K562 (cell line): ENCODE data around the gene TMC6. TPM values are rescaled to one million over a fixed set of nuclear protein-coding genes. Genes with fewer than 3 reads are reported as not detected.

Experiments
- CEBPG ChIP-seq, 3 experiments: fragments of 200-800 bp in 1 of 3; sonication (Bioruptor generic) in 1 of 3; sonication (generic) in 1 of 3; formaldehyde crosslinking in 1 of 3; IDR thresholded peaks in 2 of 3; conservative IDR thresholded peaks in 1 of 3; 2 replicates each; pipeline versions ENCODE4 v1.6.1 to v1.8.0; 2016 to 2022; ENCODE audit warnings: missing compliant biosample characterization in 2 of 3, missing genetic modification characterization in 2 of 3, mild to moderate bottlenecking in 1 of 3, missing genetic modification reagents in 1 of 3
- CHD4 ChIP-seq: fragments of 200-600 bp; sonication (generic); IDR thresholded peaks from 3 replicates; pipeline ENCODE4 v1.6.1; 2012; ENCODE audit warnings: low read depth, mild to moderate bottlenecking, mixed read lengths, low read length, inconsistent platforms; ENCODE audit not compliant: insufficient read depth, insufficient replicate concordance, poor library complexity, severe bottlenecking
- COPS2 ChIP-seq: fragments of 450-650 bp; conservative IDR thresholded peaks from 2 replicates; pipeline ENCODE4 v1.6.1; 2016; ENCODE audit warnings: mild to moderate bottlenecking, moderate library complexity
- HIVEP1 ChIP-seq: fragments of 250-450 bp; sonication (Bioruptor Pico); IDR thresholded peaks from 2 replicates; pipeline ENCODE4 v1.4.0; 2020; ENCODE audit warnings: mild to moderate bottlenecking
- JUNB ChIP-seq: fragments of 450-650 bp; formaldehyde crosslinking; conservative IDR thresholded peaks from 2 replicates; pipeline ENCODE4 v1.4.0; 2020; ENCODE audit warnings: mild to moderate bottlenecking
- MCM2 ChIP-seq: fragments of 450-650 bp; IDR thresholded peaks from 2 replicates; pipeline ENCODE4 v1.6.1; 2017; ENCODE audit warnings: low read depth, mild to moderate bottlenecking
- NCOA4 ChIP-seq: fragments of 450-650 bp; IDR thresholded peaks from 2 replicates; pipeline ENCODE4 v1.6.1; 2018; ENCODE audit warnings: mild to moderate bottlenecking; ENCODE audit not compliant: partially characterized antibody
- RBM34 ChIP-seq: fragments of 200-400 bp; formaldehyde crosslinking; IDR thresholded peaks from 2 replicates; pipeline ENCODE4 v1.6.1; 2018; ENCODE audit warnings: low read length, borderline replicate concordance; ENCODE audit not compliant: insufficient read depth
- SIRT6 ChIP-seq: IDR thresholded peaks from one replicate; pipeline ENCODE4 v1.6.1; 2012; ENCODE audit warnings: low read depth, mild to moderate bottlenecking, control low read depth, inconsistent platforms, low read length, moderate library complexity
- SIX5 ChIP-seq, 2 experiments: IDR thresholded peaks; 2 replicates each; pipeline ENCODE4 v1.6.1; 2011; ENCODE audit warnings: low read length in 2 of 2, borderline replicate concordance in 1 of 2, low read depth in 1 of 2, mild to moderate bottlenecking in 1 of 2, moderate library complexity in 1 of 2; ENCODE audit not compliant: insufficient read depth in 1 of 2
- SMARCE1 ChIP-seq: fragments of 450-650 bp; IDR thresholded peaks from 2 replicates; pipeline ENCODE4 v1.7.1; 2016; ENCODE audit warnings: mild to moderate bottlenecking
- TRIM24 ChIP-seq, 2 experiments: fragments of 450-650 bp; IDR thresholded peaks; 2 replicates each; pipeline ENCODE4 v1.6.1; 2016
- ZNF146 ChIP-seq: IDR thresholded peaks from one replicate; pipeline ENCODE4 v1.6.1; 2018; ENCODE audit warnings: missing compliant biosample characterization; ENCODE audit not compliant: unreplicated experiment
- ZNF589 ChIP-seq: fragments of 200-800 bp; sonication (Bioruptor generic); IDR thresholded peaks from 2 replicates; pipeline ENCODE4 v1.6.1; 2016; ENCODE audit warnings: low read depth, missing genetic modification characterization, missing compliant biosample characterization
- ZNF766 ChIP-seq: fragments of 200-800 bp; sonication (Bioruptor generic); conservative IDR thresholded peaks from 2 replicates; pipeline ENCODE4 v1.6.1; 2016; ENCODE audit warnings: missing genetic modification characterization, missing compliant biosample characterization
- ZNF77 ChIP-seq: fragments of 250-450 bp; sonication (Bioruptor Pico); IDR thresholded peaks from 2 replicates; pipeline ENCODE4 v1.5.0; 2020
- polyA plus RNA-seq, 8 experiments: library from polyadenylated mRNA; depleted of rRNA in 4 of 8; stranded (reverse) in 5 of 8; unstranded in 3 of 8; fragments of >200 nt; fragmentation: Nextera tagmentation in 2 of 8; fragmentation: Illumina TruSeq in 1 of 8; extraction: Ambion mirVana in 2 of 8; extraction: Trizol in 1 of 8; gene quantifications; 2 replicates each; pipeline versions ENCODE4 v1.2.1 to v1.2.3, GENCODE V29; 2011 to 2014; ENCODE audit warnings: inconsistent platforms in 1 of 8, missing spikeins in 1 of 8
- total RNA-seq, 7 experiments: library from RNA; depleted of rRNA in 6 of 7; stranded (reverse); fragments of >200 nt in 6 of 7; fragmentation: Illumina TruSeq in 2 of 7; extraction: Trizol in 2 of 7; gene quantifications; 2 replicates each; pipeline versions ENCODE4 v1.2.1 to v1.2.3, GENCODE V29; 2011 to 2021; ENCODE audit warnings: low replicate concordance in 1 of 7
- TF ChIP-seq, protein P1 (sequence below): sonication (generic); formaldehyde crosslinking; IDR thresholded peaks from 2 replicates; pipeline ENCODE4 v1.4.0; 2020; ENCODE audit warnings: mild to moderate bottlenecking, missing genetic modification reagents
- TF ChIP-seq, protein P2 (sequence below): fragments of 250-450 bp; sonication (Bioruptor Pico); IDR thresholded peaks from 2 replicates; pipeline ENCODE4 v1.9.0; 2021; ENCODE audit warnings: mild to moderate bottlenecking
- TF ChIP-seq, protein P3 (sequence below): sonication (generic); formaldehyde crosslinking; IDR thresholded peaks from 2 replicates; pipeline ENCODE4 v1.8.0; 2022; ENCODE audit warnings: missing genetic modification reagents, mild to moderate bottlenecking, moderate library complexity, borderline replicate concordance
- TF ChIP-seq, protein P4 (sequence below): fragments of 450-650 bp; formaldehyde crosslinking; conservative IDR thresholded peaks from 2 replicates; pipeline ENCODE4 v1.4.0; 2022; ENCODE audit warnings: mild to moderate bottlenecking, missing genetic modification characterization

Gene TMC6
- total and polyA plus RNA-seq, 9 of the 15 experiments (the other 6 are each of a cell fraction or from before 2014, with no cell fraction given) = 4.1 to 351 (median 66.9) TPM

DNA sequence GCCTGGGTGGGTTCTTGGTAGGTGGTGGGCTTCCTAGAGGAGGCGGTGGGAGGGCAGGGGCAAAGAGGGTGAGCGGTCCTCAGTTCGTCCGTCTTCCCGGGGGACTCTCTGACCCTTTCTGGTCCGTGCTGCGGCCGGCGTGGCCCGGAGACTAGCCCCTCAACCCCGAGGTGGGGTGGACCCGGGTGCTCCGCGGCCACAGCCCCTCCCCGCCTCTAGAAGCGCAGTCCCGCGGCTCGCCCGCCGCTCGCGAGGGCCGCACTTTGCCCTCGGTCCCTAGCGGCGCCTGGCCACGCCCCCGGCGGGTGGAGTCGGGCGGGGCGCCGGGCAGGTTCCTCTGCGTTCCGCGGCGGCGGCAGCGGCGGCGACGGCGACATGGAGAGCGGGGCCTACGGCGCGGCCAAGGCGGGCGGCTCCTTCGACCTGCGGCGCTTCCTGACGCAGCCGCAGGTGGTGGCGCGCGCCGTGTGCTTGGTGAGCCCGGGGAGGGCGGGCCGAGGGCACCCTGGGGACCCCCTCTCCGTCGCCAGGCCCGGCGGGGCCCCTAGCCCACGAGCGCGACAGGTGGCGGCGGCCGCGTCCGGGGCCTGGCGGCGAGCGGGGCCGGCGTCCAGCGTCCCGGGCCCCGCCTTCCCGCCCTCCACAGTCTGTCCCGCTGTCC lies 39.8 kb upstream of the TMC6 start, which contains the start of gene SYNGR2 (continued):
- TF ChIP-seq ZNF77 (no peak), NCOA4 (no peak), CHD4 (no peak), TRIM24 (IDR thresholded peaks at IDR 0.05) (no peak), RBM34 (no peak), MCM2 (no peak), CEBPG (CRISPR knock-in tag; IDR thresholded peaks at IDR 0.05) (no peak), CEBPG (tag; conservative IDR thresholded peaks at IDR 0.05 in 1 of 2, IDR thresholded peaks at IDR 0.05 in 1 of 2) (no peak), ZNF766 (no peak), SMARCE1 (no peak), SIX5 (IDR thresholded peaks at IDR 0.05; ENCODE audit: borderline replicate concordance in 1 of 2, insufficient read depth in 1 of 2, low read depth in 1 of 2, low read length in 2 of 2) (no peak), ZNF589 (CRISPR knock-in tag) (no peak), COPS2 (no peak), HIVEP1 (CRISPR knock-in tag) (no peak), ZNF146 (CRISPR knock-in tag) (no peak), JUNB (CRISPR knock-in tag) (no peak), SIRT6 (no peak)
- TF ChIP-seq, protein P1, sequence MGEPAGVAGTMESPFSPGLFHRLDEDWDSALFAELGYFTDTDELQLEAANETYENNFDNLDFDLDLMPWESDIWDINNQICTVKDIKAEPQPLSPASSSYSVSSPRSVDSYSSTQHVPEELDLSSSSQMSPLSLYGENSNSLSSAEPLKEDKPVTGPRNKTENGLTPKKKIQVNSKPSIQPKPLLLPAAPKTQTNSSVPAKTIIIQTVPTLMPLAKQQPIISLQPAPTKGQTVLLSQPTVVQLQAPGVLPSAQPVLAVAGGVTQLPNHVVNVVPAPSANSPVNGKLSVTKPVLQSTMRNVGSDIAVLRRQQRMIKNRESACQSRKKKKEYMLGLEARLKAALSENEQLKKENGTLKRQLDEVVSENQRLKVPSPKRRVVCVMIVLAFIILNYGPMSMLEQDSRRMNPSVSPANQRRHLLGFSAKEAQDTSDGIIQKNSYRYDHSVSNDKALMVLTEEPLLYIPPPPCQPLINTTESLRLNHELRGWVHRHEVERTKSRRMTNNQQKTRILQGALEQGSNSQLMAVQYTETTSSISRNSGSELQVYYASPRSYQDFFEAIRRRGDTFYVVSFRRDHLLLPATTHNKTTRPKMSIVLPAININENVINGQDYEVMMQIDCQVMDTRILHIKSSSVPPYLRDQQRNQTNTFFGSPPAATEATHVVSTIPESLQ (CRISPR knock-in tag) = no peak
- TF ChIP-seq, protein P2, sequence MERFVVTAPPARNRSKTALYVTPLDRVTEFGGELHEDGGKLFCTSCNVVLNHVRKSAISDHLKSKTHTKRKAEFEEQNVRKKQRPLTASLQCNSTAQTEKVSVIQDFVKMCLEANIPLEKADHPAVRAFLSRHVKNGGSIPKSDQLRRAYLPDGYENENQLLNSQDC (CRISPR knock-in tag) = peak; percentile 53; the same call in 1 of the 2 replicates
- TF ChIP-seq, protein P3, sequence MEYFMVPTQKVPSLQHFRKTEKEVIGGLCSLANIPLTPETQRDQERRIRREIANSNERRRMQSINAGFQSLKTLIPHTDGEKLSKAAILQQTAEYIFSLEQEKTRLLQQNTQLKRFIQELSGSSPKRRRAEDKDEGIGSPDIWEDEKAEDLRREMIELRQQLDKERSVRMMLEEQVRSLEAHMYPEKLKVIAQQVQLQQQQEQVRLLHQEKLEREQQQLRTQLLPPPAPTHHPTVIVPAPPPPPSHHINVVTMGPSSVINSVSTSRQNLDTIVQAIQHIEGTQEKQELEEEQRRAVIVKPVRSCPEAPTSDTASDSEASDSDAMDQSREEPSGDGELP (CRISPR knock-in tag) = 0 out of 2 replicates have a peak, but pooled peaks have one; percentile 54
- TF ChIP-seq, protein P4, sequence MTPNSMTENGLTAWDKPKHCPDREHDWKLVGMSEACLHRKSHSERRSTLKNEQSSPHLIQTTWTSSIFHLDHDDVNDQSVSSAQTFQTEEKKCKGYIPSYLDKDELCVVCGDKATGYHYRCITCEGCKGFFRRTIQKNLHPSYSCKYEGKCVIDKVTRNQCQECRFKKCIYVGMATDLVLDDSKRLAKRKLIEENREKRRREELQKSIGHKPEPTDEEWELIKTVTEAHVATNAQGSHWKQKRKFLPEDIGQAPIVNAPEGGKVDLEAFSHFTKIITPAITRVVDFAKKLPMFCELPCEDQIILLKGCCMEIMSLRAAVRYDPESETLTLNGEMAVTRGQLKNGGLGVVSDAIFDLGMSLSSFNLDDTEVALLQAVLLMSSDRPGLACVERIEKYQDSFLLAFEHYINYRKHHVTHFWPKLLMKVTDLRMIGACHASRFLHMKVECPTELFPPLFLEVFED (CRISPR knock-in tag) = no peak
